ENCODE data around the gene OR11G2. TPM values are rescaled to one million over a fixed set of nuclear protein-coding genes. Genes with fewer than 3 reads are reported as not detected.
"Not testable (repeated sequence)": the region's sequence is repeated elsewhere in the genome, so short reads cannot be mapped to it uniquely, and the experiment has no call there.

OR11G2 gene
- polyA plus RNA-seq, 3 donors, result 0.05 TPM; not detected in 2

DNA sequence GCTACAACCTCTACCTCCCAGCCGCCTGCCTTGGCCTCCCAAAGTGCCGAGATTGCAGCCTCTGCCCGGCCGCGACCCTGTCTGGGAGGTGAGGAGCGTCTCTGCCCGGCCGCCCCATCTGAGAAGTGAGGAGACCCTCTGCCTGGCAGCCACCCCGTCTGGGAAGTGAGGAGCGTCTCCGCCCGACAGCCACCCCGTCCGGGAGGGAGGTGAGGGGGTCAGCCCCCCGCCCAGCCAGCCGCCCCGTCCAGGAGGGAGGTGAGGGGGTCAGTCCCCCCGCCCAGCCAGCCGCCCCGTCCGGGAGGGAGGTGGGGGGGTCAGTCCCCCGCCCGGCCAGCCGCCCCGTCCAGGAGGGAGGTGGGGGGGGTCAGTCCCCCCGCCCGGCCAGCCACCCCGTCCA lies 21.7 kb downstream of the OR11G2 start:
- DNase-seq (ENCODE audit: extremely low read depth in 1 of 11, low read depth in 9 of 11, low spot score in 4 of 11), result not testable (repeated sequence)

DNA sequence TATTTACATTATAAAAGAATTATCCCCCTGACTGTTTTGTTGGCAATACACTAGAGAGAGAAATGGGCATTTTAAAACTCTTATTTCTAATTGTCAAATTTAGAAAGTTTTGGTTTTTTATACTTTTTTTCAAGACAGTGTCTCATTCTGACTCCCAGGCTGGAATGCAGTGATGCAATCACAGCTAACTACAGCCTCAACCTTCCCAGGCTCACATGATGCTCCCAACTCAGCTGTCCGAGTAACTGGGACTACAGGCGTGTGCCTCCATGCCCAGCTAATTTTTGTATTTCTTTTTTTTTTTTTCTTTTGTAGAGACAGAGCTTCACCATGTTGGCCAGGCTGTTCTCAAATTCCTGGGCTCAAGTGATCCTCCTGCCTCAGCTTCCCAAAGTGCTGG lies 24.5 kb downstream of the OR11G2 start:
- no peak for DNase-seq (ENCODE audit: extremely low read depth in 1 of 11, low read depth in 9 of 11, low spot score in 4 of 11)

DNA sequence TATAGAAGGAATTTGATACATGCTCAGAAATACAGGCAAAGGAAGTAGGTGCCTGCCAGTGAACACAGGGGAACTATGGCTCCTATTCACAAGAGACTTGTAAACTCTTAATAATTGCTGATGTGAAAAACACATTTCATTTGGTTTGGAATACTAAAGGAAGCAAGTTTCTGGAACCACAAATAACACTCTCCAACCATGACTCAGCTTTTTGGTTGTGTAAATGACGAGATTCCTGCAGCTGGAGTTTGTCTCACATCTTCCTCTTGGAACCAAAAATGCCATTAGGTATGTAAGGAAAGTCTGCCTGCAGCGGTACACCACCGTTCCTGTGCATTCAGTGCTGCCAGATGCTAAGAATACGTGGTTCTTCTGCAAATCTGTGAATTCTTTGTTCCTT lies 28.3 kb downstream of the OR11G2 start:
- no peak for DNase-seq (ENCODE audit: extremely low read depth in 1 of 11, low read depth in 9 of 11, low spot score in 4 of 11)

DNA sequence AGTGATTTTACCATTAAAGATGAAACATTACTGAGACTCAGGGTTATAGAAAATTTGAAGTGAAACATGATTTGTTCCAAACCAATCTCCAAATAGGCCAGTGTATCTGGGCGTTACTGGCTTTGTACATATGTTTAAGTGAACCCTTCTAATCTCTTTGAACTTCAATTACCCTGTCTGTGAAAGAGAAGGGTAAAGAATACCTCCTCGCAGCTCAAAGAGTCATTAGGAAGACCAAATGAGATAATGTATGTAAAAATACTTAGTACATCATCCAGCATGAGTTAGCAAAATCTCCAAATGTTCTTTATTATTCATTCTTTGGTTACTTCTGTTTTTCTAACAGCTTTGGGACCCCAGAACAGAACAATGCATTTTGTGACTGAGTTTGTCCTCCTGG lies 32.7 kb downstream of the OR11G2 start, which contains the start of gene OR11H6:
OR11H6 (plus strand) TSS at position 301 of the 400 bp plus-strand sequence; CDS start at position 301, 0 bp downstream.
- DNase-seq (ENCODE audit: extremely low read depth in 1 of 11, low read depth in 9 of 11, low spot score in 4 of 11), result no peak

DNA sequence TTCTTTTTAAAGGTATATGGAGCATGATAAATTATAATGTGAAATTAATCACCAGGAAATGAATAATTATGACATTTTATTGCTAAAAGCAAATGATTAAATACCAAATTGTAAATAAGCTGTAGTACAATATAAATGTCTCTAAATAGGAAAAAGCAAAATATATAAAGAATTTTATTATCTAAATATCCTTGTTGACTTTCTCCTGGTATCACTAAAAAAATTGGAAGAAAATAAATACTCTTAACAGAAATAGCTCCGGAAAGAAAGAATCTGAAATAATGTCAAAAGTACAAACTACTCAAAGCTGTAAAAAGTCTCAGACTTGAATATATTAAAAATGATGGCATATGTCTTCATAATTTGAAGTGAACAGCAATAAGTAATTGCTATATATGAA lies 38.0 kb downstream of the OR11G2 start, which contains the start of gene OR11H7:
OR11H7 (plus strand) TSS at position 301 of the 400 bp plus-strand sequence.
- no peak for DNase-seq (ENCODE audit: extremely low read depth in 1 of 11, low read depth in 9 of 11, low spot score in 4 of 11)

DNA sequence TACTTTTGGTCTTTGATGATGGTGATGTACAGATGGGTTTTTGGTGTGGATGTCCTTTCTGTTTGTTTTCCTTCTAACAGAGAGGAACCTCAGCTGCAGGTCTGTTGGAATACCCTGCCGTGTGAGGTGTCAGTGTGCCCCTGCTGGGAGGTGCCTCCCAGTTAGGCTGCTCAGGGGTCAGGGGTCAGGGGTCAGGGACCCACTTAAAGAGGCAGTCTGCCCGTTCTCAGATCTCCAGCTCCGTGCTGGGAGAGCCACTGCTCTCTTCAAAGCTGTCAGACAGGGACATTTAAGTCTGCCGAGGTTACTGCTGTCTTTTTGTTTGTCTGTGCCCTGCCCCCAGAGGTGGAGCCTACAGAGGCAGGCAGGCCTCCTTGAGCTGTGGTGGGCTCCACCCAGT lies 44.7 kb downstream of the OR11G2 start:
- DNase-seq (ENCODE audit: extremely low read depth in 1 of 11, low read depth in 9 of 11, low spot score in 4 of 11), result not testable (repeated sequence)

DNA sequence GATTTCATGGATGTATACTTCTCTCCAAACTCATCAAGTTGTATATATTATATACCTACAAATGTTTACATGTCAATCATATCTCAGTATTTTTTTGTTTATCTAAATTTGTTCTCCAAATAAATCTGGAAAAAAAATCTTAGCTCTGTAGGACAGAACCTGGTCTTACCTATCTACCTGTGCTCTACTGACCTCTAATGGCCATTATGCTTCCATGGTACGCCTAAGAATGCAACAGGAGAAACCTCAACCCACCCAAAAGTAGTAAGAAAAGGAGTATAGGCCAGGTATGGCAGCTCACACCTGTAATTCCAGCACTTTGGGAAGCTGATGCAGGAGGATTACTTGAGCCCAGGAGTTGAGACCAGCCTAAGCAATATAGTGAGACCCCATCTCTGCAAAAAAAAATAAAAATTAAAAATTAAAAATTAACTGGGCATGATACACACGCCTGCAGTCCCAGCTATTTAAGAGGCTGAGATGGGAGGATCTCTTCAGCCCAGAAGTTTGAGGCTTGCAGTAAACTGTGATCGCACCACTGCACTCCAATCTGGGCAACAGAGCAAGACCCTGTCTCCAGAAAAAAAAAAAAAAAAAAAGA lies 57.0 kb downstream of the OR11G2 start:
- DNase-seq (ENCODE audit: extremely low read depth in 1 of 11, low read depth in 9 of 11, low spot score in 4 of 11), result no peak

Other genes with a start within 250 kb of the OR11G2 start
- not detected for gene OR4K15, start 215.3 kb upstream of the OR11G2 start, polyA plus RNA-seq (ENCODE audit: insufficient read length in 3 of 3)
- not detected for gene OR4Q2, start 188.7 kb upstream of the OR11G2 start, polyA plus RNA-seq (ENCODE audit: insufficient read length in 3 of 3)
- gene OR4K14, start 171.6 kb upstream of the OR11G2 start, polyA plus RNA-seq (ENCODE audit: insufficient read length in 3 of 3), result not detected
- under 1 TPM in 1 of 3 donors, not detected in 2; 0.01 TPM for gene OR4K13, start 154.9 kb upstream of the OR11G2 start, polyA plus RNA-seq (ENCODE audit: insufficient read length in 3 of 3)
- not detected for gene OR4L1, start 130.9 kb upstream of the OR11G2 start, polyA plus RNA-seq (ENCODE audit: insufficient read length in 3 of 3)
- under 1 TPM; 0.03 to 0.11 (median 0.04) TPM for gene OR4K17, start 80.2 kb upstream of the OR11G2 start, polyA plus RNA-seq (ENCODE audit: insufficient read length in 3 of 3)
- not detected for gene OR4N5, start 52.1 kb upstream of the OR11G2 start, polyA plus RNA-seq (ENCODE audit: insufficient read length in 3 of 3)
- not detected for gene OR11H6, start 32.8 kb downstream of the OR11G2 start, polyA plus RNA-seq (ENCODE audit: insufficient read length in 3 of 3)
- gene OR11H7, start 38.1 kb downstream of the OR11G2 start, polyA plus RNA-seq (ENCODE audit: insufficient read length in 3 of 3), result under 1 TPM; 0.26 to 0.60 (median 0.26) TPM
- under 1 TPM in 1 of 3 donors, not detected in 2; 0.14 TPM for gene OR11H4, start 48.4 kb downstream of the OR11G2 start, polyA plus RNA-seq (ENCODE audit: insufficient read length in 3 of 3)
- gene TTC5, start 115.1 kb downstream of the OR11G2 start, polyA plus RNA-seq (ENCODE audit: insufficient read length in 3 of 3), result 10 to 100 TPM; 24.9 to 31.0 (median 29.6) TPM
- 100 to 1,000 TPM; 108 to 130 (median 120) TPM for gene CCNB1IP1, start 142.4 kb downstream of the OR11G2 start, polyA plus RNA-seq (ENCODE audit: insufficient read length in 3 of 3)
- 10 to 100 TPM; 51.1 to 62.7 (median 60.3) TPM for gene PARP2, start 152.7 kb downstream of the OR11G2 start, polyA plus RNA-seq (ENCODE audit: insufficient read length in 3 of 3)
- 10 to 100 TPM; 19.0 to 20.7 (median 19.0) TPM for gene TEP1, start 222.6 kb downstream of the OR11G2 start, polyA plus RNA-seq (ENCODE audit: insufficient read length in 3 of 3)
- under 1 TPM; 0.23 to 0.53 (median 0.47) TPM for gene KLHL33, start 245.3 kb downstream of the OR11G2 start, polyA plus RNA-seq (ENCODE audit: insufficient read length in 3 of 3)